HG03280 (cell line): Measurements from ENCODE around the gene CCDC9B.

Experiments used
- ATAC-seq: cut with Tn5 transposase; IDR thresholded peaks from one replicate; pipeline ENCODE4 v1.9.1; 2021; ENCODE audit warnings: mild to moderate bottlenecking, moderate library complexity; ENCODE audit not compliant: unreplicated experiment

Gene CCDC9B

DNA sequence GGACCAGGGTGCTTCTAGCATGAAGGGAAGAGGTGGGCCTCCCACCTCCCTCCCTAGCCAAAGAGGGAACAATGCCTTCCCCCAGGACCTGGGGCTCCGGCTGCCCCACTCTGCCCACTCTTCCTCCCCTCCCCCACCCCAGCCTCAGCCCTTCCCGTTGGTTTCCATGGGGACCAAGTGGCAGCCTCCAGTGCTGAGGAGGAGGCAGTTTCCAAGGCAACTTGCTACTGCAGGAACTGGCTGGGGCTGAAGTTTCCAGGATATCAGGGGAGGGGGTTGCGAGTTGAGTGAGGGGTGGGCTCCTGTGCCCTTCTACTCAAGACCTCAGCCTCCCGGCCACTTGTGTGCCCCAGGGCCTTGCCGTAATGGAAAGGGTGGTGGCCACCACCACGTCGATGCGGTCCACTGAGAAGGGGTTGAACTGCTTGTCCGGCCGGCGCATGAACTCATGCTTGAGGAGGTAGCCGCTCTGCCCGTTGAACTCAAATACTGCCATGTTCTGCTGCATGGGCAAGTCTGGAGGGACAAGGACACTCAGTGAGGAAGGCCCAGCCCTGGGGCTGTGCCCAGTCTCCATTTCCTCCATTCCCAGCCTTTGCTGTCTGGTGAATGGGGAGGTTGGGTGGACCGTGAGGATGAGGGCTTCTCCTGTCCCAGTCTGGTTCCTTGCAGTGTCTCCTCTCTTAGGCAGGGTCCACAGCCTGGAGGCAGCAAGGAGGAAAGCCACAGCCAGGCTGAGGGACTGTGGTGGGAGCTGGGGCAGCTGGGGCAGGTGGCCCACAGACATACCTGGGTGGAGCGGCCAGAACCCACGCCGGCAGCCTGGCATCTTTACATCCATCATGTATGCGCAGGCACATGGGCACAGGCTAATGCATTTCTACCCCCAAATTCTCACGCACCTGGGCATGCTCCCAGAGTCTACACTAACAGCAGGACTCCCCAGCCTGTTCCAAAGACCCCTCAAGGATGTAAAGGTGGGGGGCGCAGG, 46.5 kb downstream of the CCDC9B start:
- no peak for ATAC-seq

GRCh38 chr15:40293006-40293405, 47.7 kb downstream of the CCDC9B start:
- ATAC-seq: no peak

DNA sequence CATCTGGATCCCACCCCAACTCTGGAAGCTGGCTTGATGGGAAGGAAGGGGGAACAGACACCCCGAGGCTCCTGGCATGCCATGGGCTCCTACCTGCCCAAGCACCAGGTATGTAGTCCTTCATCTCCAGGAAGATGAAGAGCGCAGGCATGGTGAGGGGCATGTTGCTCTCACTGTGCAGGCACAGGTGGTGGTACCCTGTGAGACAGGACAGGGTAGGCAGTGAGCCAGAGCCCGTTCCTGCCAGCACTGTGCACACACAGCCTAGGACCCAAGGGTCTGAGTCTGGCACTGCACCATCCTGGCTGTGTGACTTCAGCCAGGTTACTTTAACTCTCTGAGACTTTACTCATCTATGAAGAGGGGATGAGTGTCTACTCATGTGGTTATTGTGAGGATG, 48.5 kb downstream of the CCDC9B start:
- ATAC-seq: no peak

DNA sequence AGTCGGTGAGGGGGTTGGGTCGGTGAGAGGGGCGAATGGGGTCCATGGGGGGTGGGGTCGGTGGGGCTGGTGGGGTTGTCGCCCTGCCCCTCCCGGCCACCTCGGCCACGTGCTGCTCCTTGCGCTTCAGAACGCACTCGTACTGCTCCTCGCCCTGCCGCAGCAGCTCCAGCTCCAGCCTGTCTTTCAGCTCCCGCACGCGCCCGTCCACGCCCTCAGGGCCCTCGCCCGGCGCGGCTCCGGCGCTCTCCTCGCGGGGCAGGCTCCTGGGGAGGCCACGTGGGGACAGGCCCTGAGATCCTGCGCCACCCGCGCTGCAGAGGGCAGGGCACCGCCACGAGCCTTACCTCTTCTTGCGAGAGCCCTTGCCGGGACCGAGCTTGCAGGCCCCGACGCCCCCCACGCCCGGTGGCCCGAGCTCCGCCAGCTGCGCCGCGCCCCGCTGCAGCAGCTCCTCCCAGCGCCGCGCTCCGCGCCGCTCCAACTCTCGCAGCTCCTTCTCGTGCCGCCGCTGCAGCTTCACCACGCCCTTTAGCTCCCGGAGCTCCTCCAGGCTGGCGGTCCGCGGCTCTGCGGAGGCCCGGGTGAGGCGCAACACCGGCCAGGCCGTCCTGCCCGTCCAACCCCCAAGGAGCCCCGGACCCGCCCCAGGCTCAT, 49.7 kb downstream of the CCDC9B start:
- no peak for ATAC-seq

- no peak for ATAC-seq
Measured at GRCh38 chr15:40290545-40290917, 50.2 kb downstream of the CCDC9B start.

DNA sequence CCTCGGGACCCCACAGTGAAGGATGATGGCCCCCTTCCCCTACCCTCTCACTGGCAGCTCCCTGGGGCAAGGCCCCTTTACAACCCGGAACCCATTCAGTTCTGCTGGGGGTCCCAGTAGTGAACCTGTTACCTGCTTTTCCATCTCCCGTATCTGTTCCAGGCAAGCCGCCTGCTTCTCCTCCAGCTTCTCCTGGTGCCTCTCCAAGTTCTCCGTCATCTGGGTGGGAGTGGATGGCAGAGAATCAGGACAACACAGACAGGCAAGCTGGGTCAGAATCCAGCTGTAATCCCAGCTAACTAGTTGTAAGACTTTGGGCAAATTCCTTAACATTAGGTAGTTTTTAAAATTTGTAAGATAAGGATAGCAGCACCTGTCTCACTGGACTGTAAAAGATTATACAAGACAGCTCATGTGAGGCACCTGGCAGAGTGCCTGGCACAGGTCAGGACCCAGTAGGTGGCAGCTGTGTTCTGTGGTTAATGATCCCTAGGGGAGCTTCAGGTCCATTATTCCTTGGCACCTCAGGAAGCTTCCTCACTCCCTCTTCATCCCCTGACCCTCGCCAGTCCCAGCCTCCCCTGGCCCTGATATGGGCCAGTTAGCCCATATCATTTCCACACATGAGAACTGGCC, 51.5 kb downstream of the CCDC9B start:
- no peak for ATAC-seq

GRCh38 chr15:40287968-40288367, 52.8 kb downstream of the CCDC9B start:
- ATAC-seq: no peak

DNA sequence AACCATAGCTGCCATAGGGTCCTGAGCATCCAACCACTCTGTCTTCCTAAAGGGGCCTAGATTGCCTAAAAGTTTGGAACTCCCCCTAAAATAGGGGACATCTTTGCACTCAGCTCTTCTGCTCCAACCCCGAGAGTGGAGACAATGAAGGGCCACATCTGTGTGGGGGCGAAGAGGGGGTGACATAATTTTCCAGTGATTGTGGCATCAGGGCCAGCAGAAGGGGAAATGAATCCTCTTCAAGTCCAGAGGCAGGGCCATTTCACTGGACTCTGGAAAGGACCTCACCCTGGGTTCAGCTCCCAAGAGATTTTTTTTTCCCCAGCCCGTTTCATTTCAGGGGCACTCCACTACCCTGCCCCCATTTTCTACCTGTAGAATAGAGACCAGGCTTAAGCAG, 53.2 kb downstream of the CCDC9B start:
- no peak for ATAC-seq

GRCh38 chr15:40286794-40287193, 53.9 kb downstream of the CCDC9B start:
- no peak for ATAC-seq

GRCh38 chr15:40286061-40286532, 54.6 kb downstream of the CCDC9B start:
- no peak for ATAC-seq

DNA sequence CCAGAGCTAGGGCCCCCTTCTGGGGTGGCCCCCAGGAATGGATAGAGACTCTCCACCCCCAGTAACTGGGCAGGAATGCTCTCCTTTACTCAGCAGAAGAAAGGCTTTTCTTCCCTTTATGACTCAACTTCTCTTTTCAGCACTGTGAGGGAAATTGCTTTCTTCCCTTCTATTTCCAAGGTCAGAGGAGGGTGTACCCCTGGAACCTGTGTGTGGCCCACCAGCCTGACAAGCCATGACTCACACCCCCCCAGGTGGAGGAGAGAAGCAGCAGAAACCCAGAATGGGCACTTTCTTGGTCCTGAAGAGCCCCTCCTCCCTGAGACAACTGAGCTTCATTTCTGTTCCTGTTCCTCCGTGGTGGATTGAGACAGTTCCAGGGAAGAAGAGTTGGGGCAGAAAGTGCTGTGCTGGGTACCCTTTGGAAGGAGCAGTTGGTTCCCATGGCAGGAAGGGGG, 55.2 kb downstream of the CCDC9B start:
- no peak for ATAC-seq

DNA sequence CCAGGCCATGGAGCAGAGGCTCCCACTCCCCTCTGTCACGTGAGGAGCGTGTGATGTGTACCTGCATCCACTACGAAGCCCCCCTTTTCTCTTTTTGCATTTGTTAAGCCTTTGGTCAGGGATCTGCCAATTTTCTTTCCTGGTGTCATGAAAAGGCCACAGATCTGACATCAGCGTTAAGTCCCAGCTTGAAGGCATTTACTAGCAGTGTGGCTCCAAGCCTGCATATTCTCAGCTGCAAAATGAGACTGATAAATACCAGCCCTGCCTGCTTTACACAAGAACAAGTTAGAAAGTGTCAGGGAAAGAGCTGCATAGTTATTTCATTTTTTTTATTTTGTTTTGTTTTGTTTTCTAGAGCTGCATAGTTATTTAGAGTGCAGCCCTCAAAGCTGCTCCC, 55.6 kb downstream of the CCDC9B start:
- no peak for ATAC-seq

DNA sequence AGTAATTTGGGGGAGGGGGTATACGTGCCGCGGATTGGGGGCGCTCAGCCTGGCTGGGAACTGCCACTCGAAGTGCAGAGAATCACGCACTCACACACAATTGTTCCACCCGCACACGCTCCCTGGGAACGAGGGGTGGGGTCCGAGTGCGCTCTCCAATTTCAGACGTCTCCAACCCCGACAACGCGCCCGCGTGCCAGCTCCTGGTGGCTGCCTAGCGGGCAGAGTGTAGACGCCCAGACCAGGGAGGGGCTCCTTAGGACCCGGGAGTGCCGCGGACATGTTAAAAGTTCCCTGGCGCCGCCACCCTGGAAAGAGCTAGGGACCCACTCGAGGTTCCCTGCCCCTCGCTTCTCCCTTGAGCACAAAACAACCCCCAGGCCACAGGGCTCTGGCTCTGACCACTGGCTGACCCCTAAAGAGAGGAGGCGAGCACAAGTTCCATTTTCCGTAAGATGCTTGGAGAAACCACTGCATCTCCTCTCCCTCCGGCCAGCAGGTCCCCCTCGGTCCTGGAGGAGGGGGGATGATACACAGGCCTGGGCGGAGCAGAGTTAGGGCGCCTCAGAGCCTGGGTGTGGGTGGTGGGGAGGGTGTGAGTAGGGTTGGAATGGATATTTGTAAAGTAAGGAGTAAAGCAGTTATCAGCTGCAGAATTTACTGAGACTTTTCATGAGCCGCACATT, 57.0 kb downstream of the CCDC9B start:
- ATAC-seq: no peak

- no peak for ATAC-seq
Measured at GRCh38 chr15:40282869-40283614, 57.7 kb downstream of the CCDC9B start, which contains the start of gene ANKRD63. TSS of gene ANKRD63 (minus strand) at chr15:40283064. CDS start at chr15:40282586, 478 bp downstream.

DNA sequence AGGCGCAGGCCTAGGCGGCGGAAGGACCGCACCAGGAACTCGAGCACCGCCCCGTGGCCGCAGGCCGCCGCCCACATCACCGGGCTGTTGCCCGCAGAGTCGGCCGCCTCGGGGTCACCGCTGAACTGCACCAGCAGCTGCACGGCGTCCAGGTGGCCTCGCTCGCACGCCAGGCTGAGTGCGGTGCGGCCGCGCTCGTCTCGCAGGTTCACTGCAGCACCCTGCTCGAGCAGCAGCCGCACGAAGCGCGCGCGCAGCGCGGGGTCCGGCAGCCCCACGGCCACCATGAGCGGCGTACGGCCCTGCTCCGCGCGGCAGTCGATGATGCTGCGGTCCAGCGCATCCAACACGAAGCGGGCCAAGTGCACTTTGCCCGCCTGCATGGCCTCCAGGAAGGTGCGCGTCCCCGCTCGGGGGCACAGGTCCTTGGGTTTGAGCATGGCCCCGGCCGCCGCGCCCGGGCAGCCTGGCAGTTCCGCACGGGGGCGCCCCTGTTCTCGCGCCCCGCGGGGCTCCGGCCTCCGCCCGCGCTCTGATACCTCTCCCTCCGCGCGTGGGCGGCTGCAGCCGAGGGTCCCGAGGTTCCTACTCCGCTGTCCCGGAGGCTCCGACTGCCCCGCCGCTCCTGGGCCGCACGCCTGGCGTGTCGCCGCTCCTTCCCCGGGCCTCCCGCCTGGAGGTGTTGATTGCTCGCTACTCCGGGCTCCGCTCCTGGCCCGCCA, 58.4 kb downstream of the CCDC9B start:
- ATAC-seq: no peak

- no peak for ATAC-seq
Measured at GRCh38 chr15:40281801-40282146, 59.0 kb downstream of the CCDC9B start.
